ENCODE results near the gene ERBB4.

ERBB4 gene

GRCh38 chr2:211358504-211358903, 1180.1 kb downstream of the ERBB4 start:
- no peak for DNase-seq (ENCODE audit: low spot score)

DNA sequence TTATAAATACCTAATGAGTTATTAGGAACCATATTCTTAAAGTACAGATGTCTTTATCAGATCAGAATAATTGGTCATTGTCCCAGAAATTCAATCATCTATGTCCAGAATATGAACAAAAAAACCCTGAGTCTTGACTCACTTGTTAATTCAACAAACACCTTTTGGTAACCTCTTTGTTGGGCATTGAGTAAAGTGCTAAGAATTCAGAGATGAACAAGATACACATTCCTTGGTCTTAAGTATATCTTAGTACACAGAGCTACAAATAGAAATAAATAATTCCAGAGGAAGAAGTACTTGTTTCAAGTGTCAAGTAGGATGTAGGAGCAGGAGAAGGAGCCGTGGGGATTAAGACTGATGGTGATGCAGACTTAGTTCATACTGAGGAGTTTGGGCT, 1184.1 kb downstream of the ERBB4 start:
- no peak for DNase-seq (ENCODE audit: low spot score)

DNA sequence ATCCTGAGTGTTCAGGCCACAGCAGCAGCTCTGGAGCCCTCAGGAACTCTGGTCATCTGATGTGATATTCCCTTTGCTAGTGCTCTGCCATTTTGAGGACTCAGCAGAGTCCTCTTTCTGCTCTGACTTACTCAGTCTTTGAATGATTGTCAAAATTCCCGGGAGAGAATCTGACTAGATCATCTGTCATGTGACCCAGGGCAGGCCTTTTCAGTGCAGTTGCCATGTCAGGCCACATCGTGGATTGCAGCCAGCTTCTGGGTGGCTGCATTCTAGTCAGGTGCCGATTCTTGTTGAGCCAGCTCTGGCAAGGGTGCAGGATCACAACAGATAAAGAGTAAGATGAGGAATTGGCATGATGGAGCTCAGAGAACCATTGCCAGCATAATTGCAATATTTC, 1186.6 kb downstream of the ERBB4 start:
- peak; percentile 11 for DNase-seq (ENCODE audit: low spot score)

DNA sequence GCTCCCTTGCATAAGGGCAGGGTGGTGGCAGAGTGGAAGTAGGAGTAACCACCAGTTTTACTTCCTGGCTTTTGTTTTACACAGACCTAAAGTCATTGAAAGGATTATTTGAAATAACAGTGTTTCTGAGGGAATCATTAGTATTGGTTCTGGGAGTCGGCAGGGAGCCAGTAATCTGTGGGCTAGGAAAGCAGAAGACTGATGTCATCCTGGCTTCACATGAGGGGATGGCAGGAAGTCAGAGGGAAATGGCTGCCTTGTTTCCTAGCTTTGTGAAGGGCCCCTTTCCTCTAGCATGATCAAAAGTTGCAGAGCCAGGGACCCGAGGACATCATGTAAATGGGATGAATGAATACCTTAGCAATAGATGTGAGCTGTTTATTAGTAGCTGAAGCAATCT, 1189.6 kb downstream of the ERBB4 start:
- no peak for DNase-seq (ENCODE audit: low spot score)

GRCh38 chr2:211347328-211347727, 1191.3 kb downstream of the ERBB4 start:
- DNase-seq (ENCODE audit: low spot score): no peak

- no peak for DNase-seq (ENCODE audit: low spot score)
Observed at GRCh38 chr2:211344289-211344688, 1194.3 kb downstream of the ERBB4 start.

DNA sequence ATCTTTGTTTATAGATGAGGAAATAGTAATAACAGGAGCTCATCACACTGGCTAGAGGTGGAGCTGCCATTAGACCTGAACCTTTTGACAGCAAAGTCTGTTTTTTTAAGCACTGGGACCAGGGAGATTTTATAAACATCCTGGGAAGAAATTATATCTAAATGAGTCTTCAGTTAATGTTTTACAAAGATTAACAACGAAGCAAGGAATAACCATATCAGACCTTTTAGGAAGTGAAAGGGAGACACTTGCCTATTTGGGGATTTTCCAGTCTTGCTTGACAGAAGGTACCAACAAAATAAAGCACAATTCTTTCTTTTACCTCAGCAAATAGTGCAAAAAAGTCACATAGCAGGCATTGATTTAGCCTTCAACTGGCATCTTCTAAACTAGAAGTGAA, 1205.2 kb downstream of the ERBB4 start:
- no peak for DNase-seq (ENCODE audit: low spot score)

GRCh38 chr2:211331736-211332135, 1206.9 kb downstream of the ERBB4 start:
- DNase-seq (ENCODE audit: low spot score): no peak

DNA sequence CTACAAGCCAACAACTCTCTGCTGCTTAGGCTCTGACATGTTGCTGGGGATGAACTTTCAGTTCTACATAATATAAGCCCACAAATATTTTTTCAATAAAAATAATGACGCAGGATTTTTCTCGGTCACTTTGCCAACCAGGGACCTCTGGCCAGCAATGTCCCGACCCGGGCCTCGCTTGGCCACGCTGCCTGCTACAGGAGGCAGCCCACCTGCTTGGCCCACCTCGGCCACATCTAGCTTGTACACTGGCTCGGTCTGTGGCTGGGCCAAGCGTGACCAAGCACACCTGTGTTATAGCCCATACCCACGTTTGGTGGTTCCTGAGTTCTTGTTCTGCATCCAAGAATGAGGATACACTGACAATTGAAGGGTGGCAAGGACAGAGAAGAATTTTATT, 1208.7 kb downstream of the ERBB4 start:
- no peak for DNase-seq (ENCODE audit: low spot score)

GRCh38 chr2:211329421-211329820, 1209.2 kb downstream of the ERBB4 start:
- no peak for DNase-seq (ENCODE audit: low spot score)

DNA sequence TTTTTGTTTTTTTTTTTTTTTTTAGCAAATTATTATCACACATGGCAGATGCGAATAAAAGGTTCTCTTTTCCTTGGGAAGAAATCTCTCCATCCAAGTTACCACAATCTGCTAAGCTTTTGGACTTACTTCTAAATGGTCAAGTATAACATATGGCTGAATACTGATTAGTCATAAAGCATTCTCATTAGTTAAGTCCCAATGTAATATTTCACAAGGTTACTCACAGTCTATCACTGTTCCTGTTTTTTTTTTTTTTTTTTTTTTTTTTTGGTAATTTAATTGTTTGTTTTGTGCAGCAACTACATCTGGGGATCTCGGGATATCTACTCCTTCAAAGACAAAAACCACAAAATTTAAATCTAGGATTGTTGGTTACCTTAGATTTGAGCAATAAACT, 1210.5 kb downstream of the ERBB4 start:
- no peak for DNase-seq (ENCODE audit: low spot score)

Small RNA genes within 50 kb of the gene (small RNA-seq; reads per million reads assigned to genes)
- gene MIR548F2 (0 reads per million in 2 experiments), gene RNA5SP119 (0.03 to 0.09 reads per million in 2 experiments)
